Stimulated activated CD8-positive, alpha-beta memory T cell treated with anti-CD3 and anti-CD28 coated beads, Interleukin-12 subunit alpha, Interleukin-12 subunit beta, amount 100 ng/mL, for 24 hours (primary cell): Measurements from ENCODE around the gene C16orf95.
"Not testable (repeated sequence)": the region's sequence is repeated elsewhere in the genome, so short reads cannot be mapped to it uniquely, and the experiment has no call there.

Experiments used
- DNase-seq: peaks from one replicate; pipeline ENCODE4 v3.0.0-alpha.2; 2020; ENCODE audit errors: extremely low read depth

Gene C16orf95, protein sequence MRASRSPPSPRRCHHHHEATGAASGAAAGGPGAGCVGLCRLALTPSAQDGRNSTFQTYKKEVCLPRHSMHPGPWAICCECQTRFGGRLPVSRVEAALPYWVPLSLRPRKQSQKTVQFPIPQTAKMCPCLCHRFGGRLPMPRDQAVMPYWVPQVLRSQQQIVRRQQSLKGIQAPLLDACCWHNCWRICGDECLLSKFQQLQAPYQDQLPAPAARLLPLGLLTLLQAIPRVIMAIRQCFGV

DNA sequence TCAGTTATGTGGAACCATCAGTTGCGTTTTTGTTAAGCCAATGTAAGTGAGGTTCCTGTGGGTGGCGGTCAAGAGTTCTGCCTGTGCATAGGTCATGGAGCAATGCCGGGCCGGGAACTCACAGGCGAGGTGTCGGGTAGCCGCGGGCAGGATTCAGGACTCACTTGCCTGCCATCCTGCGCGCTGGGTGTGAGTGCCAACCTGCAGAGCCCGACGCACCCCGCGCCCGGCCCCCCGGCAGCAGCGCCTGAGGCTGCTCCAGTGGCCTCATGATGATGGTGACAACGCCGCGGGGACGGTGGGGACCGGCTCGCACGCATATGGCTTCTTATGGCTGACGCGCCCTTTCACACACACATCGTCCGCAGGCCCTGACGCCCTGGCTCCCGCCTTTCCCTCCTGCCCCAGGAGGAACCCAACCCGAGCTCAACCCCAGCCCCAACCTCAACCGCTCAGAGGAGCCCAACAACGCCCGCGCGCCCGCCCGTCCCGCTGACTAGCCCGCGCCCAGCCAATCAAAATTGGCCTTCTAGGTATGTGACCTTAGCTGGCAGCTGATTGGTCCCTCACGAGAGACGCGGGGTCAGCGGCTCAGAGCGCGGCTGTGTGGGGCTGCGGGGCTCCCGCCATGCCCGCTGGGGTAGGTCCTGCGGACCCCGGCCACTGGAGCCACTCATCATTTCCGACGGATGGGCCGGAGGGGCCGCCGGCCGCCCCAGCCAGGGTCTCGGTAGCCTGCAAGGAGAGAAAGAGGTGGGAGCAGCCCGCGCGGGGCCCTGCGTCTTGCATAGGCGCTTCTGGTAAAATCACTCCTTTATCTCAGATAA is at the start of gene C16orf95:
TSS of gene C16orf95 (minus strand) at position 470 of the 827 bp plus-strand sequence. CDS start at position 320, 150 bp downstream.
- peak; percentile 86 for DNase-seq

DNA sequence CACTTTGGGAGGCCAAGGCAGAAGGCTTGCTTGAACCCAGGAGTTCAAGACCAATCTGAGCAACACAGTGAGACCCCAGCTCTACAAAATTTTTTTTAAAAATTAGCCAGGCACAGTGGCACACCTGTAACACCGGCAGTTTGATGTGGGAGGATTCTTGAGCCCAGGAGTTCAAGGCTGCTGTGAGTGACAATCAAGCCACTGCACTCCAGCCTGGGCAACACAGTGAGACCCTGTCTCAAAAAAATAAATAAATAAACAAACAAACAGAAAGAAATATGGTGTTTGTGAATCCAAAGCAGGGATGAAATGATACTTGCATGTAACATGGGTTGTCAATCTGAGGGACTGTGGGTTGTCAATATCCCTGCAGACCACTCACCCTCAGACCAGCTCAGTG is 49.7 kb upstream of the C16orf95 start:
- no peak for DNase-seq

DNA sequence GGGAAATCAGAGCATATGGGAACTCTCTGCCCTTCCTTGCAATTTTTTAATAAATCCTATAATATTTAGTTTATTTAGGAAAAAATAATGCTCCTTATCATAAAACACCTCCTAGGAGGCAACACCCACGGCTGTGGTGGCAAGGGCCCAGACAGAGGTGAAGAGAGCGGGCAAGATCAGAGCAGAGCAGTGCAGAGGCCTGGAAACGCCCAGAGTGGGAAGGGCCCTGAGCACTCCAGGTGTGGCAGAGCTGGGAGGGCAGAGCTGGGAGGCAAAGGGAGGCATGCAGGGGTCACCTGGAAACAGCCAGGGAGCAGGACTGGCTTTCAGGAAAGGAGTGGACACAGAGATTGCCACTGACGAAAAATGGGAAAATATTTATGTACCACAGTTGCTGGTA is 49.1 kb upstream of the C16orf95 start:
- DNase-seq: no peak

DNA sequence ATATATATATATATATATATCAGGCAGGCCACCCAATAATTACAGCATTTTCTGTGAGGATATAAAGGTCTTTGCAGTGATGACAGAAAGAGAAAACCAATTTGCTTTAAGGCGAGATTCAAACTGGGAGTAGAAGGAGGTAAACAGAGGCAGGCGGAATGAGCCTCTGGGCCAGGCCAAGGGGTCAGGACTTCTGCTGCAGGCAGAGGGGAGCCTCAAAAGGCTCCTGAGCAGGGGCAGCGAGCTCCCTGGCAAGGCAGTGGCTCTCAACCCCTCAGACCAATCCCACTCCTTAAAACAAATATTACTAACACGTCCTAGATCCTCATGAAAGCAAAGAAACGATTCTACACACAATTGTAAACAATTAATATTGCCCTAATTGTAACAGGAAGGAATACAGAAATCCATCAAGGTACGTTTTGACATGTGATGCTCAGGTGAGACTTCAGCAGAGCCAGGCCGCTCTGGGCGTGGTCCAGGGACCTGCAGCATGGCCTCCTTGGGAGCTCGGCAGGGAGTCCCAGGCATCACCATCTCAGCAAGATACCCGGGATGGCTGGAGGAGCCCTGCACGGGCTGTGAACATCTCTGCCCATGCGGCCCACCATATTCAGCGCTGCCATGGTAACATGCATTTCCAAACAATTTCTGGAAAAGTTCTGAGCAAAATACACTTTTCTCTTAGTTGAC is 48.0 kb upstream of the C16orf95 start:
- no peak for DNase-seq

DNA sequence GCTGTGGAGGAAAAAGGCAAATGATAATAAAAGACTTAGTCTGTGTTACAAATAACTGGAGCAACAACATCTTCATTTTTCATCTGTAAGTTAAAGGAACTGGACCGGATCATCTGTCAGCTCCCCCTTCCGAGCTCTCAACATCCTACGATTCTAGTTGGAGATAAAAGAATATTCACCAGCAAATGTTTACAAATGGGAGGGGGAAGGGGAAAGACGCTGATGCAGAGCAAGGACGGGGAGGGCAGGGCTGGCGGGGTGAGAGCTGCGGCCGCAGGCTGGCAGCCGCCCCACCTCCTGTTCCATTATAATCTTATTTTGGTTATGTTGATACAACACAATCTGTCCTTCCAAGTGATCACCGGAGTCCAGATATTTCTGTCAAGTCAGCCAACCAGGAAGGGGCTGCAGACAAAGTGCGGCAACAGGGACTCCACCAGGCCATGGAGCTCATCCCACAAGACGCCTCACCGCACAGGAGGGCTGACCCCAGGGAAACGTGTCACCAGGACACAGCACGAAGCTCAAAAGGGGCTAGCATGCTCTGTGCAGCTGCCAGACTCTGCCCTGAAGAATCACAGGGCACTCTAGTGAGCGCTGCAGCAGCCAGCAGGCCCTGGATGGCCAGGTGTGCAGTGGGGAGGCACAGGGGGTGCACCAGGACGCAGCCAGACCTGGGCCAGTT is 46.7 kb upstream of the C16orf95 start:
- DNase-seq: no peak

DNA sequence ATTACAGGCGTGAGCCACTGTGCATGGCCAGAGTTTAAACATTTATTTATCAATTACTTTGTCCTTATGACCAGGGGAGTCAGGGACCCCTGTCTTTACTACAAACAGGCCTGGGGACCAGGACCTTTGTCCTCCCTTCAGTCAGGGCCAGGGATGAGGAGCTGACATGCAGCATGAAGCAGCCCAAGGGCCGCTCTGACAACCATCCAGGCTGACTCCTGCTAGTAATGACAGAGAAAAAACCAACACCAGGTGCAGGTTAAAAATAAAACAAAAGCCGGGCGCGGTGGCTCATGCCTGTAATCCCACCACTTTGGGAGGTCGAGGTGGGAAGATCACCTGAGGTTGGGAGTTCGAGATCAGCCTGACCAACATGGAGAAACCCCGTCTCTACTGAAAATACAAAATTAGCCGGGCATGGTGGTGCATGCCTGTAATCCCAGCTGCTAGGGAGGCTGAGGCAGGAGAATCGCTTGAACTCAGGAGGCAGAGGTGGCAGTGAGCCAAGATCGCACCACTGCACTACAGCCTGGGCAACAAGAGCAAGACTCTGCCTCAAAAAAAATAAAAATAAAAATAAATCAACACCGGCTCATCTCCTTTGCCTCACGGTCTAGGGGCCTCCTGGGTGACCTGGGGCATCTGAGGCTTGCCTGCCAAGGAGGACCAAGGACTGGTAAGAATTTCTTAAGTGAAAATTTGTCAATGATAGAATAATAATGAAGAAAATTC is 45.8 kb upstream of the C16orf95 start:
- not testable (repeated sequence) for DNase-seq

DNA sequence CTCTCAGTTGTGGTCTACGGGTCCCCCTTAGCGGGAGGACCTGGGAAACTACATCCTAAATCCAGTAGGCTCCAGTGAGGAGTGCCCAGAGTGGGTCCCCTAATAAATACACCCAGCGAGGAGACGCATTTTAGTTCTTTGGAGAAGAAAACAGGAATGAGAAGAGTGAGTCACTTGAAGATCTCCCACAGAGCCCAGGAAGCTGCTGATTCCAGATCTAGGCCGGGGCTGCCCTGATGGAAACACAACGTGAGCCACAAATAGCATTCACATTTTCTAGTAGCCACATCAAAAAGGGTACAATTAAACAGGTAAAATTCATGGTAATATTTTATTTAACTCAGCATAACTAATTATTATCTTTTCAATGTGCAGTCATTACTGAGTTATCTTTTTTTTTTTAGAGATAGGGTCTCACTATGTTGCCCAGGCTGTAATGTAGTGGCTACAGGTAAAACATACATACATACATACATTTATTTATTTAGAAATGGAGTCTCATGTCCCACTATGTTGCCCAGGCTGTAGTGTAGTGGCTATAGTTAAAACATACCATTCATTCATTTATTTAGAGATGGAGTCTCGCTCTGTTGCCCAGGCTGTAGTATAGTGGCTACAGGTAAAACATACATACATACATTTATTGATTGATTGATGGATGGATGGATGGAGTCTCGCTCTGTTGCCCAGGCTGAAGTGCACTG is 44.9 kb upstream of the C16orf95 start:
- no peak for DNase-seq

DNA sequence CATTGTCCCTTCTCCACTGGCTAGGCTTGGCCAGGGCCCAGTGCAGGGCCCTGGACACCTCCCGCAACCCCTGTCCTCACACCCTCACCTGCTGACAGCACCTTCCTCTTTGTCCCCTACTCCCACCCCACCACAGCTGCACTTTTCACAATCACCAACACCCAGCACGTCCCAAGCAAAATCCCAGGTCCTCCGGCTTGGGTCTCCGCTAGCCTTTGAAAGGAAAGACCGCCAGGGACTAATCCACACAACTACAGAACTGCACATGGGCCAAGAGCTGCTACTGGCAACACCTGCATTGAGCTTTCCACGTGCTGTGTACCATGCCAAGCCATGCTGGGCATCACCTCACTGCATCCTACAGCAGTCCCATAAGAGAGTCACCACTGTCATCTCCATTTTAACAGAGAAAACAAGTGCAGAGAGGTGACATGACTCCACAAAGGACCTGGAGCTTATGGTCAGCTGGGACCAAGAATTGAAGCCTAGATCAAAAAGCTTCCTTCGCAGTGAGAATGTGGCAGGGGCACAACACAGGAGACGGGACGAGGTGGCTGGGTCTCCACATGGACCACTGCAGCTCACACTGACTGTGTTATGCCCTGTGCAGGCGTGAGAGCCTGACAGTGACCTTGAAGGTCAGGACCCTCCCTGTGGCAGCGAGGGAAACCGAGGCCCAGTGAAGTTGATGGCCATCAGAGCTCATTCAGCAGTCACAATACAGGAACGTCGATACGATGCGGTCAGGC is 43.8 kb upstream of the C16orf95 start:
- no peak for DNase-seq

DNA sequence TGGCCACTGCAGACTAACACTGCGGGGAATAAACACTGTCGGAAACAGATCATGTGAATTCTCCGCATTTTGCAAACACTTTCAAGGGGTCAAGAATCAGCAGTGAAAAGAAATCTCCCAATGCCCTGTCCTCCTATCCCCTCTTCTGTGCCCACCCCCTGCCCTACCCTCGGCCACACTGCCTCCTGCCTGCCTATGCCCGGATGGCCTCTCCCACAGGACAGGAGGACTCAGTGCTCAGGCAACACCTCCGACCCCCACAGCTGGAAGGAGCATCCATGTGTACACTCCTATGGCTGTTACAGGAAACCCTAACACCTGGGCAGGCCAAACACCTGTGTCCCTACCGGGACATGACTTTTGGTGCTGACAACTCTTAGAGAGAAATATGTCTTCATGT is 41.9 kb upstream of the C16orf95 start:
- DNase-seq: no peak

DNA sequence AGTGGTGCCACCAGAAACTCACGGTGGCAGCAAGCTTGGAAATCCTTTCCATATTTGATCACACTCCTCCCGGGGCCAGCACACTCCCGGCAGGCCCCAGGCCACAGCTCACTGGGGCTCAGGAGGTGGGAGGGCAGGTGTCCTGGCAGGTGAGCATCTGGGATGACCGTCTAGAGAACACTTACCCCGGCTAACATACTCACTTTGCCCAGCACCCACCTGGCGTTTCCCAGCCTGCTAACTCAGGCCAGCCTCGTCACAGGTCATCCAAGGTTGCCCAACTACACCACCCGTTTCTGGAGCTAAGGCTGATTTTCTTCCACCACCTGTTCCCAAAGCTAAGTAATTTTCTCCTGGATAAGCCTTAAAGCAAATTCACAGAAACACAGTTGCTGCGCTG is 41.5 kb upstream of the C16orf95 start:
- DNase-seq: no peak

DNA sequence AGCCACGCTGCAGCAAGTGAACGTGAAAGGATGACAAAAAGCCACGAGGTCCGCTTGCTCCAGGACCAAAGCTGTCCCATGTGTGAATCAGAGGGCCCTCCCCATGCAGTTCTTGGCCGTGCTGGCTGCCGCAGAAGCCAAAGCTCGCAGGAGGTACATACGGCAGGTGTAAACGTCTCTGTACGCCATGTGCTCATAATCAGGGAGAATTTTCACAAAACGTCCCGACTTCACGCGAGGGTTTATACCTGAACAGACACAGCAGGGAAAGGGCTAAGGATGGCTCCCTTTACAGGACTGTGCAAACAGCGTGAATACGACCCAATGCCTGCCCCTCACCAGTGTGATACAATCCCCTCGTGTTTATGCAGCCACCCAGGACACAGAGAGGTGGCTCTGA is 41.1 kb upstream of the C16orf95 start:
- DNase-seq: no peak

DNA sequence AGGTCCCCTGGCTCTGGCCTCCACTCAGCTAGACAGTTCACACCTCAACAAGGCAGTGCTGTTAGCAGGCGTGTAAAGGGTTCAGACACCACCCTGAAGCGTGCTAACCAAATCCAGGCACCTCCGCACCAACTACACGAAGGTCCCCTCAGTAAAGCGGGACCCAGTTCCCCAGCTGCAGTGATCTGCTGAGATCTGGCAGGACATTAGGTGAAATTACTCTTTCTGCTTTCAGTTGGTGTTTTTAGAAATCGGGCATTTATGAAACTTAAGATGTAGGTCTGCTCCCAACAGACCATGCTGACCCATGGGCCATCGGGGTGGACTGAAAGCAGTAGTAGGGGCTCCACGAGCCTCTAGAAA is 39.3 kb upstream of the C16orf95 start:
- DNase-seq: no peak

DNA sequence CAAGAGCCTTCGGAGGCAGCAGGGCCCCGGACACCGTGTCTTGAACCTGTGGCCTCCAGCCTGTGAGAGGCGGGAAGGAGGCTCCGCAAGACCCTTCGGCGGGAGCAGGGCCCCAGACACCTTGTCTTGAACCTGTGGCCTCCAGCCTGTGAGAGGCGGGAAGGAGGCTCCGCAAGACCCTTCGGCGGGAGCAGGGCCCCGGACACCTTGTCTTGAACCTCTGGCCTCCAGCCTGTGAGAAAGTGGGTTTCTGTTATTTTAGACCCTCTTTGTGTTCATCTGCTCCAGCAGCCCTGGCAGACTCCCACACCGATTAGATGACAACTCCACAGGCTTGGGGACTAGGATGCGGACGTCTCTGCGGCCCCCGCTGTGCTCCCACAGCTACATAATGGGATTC is 36.4 kb upstream of the C16orf95 start:
- no peak for DNase-seq

DNA sequence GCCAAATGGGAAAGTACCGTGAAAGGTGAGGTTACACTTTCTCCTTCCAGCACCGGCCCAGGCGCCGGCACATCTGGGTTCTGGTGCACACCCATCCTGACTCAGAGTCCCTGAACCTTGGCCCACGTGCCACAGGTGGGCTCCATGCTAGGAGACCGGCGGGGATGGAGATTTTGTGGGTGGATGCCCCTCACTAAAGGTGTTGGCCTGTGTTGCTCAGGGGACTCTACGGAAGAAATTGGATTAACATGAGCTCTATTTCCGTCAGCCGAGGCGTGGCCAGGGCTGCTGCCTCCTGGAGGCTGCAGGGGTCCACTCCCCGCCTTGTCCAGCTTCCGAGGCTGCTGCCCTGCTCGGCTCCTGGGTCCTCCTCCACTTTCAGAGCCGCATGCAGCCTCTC is 35.6 kb upstream of the C16orf95 start:
- no peak for DNase-seq

DNA sequence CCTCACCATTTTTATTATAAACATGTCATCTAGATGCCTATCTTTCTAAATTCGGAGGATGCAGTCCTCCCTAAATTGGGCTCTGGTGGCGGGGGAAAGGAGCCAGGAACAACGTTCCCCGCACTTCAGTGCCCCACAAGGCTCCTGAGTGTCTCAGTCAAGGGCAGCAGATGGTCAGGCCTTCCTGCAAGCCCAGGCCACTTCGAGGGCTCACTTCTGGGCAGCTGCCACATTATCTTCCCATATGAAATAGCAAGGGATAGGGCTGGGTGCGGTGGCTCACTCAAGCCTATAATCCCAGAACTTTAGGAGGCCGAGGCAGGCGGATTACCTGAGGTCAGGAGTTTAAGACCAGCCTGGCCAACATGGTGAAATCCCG is 34.1 kb upstream of the C16orf95 start:
- DNase-seq: no peak

DNA sequence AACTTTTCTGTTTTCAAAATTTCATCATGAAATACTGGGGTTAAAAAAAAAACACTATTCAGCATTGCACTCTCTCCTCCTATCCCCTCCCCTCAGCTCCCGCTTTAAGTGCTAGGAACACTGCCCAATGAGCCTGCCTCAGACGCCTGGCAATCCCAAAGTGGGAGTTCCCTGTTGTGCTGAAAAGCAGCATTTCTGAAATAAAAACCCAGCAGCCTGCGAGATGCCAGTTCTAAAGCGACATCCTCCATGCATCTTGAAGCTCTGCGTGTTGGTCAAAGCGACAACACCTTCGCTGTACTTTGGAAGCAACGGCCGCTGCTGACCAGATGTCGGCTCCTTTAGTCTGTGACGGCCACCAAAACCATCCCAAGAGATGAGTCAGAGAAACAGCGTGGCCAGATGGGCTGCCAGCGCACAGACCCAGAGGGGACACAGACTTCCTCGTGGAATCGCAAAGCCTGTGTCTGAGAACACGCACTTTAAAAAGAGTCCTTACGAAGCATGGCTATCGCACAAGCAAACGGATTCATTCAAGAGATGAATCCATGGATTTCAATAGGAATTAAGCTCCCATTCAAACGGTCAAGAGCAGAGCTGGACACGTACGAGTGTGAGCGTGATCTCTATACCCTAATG is 33.6 kb upstream of the C16orf95 start:
- DNase-seq: no peak

DNA sequence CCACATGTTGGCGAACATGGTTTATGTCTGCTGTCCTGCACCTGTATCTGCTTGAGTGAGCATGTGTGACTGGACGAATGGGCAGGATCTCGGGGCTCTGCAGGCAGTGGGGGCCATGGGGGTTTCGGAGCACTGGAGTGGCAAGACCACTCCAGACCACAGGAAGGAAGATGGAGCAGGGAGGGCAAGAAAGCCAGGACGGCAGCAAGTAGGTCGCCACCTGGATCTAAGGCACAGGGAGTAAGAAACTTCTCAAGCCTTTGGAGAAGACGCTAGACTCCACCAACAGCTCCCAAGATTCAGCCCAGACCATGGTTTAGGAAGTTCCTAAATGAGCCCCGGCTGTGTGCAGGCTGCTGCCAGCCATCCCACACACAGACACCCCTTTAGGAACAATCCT is 32.8 kb upstream of the C16orf95 start:
- no peak for DNase-seq

DNA sequence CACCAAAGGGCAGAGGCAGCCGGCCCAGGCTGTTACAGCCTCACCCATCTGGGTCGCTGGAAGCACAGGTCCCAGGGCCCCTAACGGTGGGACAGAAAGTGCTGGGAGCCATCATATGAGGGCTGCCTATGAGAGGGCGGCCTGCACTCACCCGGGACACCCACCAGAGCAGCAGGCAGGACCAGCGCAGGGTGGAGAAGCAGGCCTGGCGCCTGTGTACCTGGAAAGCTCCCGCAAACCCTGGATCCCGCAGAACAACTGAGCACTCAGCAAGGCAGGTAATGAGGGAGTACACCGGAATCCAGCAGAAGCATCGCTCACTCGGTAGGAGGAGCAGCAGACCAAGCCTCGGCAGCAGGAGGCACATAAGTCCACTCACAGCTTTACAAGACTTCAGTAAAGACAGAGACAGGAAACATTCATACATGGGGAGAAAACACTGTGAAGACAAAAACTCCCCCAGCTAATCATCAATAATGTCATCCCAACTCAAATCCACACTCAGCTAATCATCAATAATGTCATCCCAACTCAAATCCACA is 31.5 kb upstream of the C16orf95 start:
- no peak for DNase-seq

DNA sequence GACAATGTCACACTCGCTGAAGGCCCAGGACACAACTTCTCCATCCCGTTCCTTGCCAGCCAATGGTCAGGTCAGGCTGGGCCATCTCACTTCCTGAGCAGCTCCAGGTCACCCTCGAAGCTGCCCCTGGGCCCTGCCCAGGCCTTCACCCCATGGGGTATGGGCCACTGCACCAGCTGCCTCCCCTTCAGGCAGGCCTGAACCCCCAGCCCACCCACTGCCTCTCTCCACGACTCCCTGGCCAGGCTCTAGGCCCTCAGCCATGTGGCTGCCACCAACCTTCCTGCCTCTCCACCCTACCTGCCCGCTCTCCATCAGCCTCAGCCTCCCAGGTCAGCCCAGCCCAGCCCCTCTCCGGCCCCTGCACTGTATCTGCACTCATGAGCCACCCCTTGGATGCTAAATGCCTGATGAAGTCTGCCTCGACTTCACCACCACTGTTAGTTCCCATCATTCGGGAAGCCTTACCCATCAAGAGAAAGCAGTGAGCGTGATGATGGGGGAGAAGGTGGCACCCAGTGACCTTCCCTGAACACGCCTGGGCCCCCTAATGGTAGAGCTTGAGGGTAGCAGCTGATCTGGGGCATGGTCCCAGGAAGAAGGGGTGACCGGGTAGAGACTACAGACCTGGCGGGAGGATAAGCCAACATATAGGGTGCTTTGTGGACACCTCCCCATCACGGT is 30.9 kb upstream of the C16orf95 start:
- DNase-seq: no peak
